GM21447 (cell line): Measurements from ENCODE around the gene ICE1.
"Not testable (repeated sequence)": the region's sequence is repeated elsewhere in the genome, so short reads cannot be mapped to it uniquely, and the experiment has no call there.

ENCODE experiments used
- ATAC-seq: cut with Tn5 transposase; IDR thresholded peaks from one replicate; pipeline ENCODE4 v1.9.1; 2021; ENCODE audit not compliant: unreplicated experiment

ICE1 gene

DNA sequence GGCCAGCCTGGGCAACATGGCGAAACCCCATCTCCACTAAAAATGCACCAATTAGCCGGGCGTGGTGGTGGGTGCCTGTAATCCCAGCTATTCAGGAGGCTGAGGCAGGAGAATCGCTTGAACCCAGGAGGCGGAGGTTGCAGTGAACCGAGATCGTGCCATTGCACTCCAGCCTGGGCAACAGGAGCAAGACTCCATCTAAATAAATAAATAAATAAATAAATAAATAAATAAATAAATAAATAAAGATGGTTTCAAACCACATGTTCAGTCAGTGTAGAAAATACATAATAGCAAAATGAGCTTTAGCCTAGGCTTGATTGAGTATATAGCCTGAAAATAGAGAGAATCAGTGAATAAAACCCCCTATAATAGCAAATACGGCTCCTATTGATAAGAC, 27.4 kb upstream of the ICE1 start:
- ATAC-seq = not testable (repeated sequence)

DNA sequence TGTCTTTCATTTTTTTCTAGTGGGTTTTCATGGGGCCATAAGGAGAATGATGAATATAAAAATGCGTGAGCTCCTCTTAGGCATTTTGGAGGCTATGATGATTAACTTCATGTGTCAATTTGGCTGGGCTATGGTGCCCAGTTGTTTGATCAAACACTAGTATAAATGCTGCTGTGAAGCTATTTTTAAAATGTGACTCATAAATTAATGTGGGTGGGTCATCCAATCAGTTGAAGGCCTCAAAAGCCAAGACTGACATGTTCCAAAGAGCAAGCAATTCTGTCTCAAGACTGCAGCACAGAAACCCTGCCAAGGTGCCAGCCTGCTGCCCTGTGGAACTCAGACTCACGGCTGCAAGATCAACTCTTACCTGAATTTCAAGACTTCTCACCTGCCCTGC, 24.4 kb upstream of the ICE1 start:
- ATAC-seq = no peak

DNA sequence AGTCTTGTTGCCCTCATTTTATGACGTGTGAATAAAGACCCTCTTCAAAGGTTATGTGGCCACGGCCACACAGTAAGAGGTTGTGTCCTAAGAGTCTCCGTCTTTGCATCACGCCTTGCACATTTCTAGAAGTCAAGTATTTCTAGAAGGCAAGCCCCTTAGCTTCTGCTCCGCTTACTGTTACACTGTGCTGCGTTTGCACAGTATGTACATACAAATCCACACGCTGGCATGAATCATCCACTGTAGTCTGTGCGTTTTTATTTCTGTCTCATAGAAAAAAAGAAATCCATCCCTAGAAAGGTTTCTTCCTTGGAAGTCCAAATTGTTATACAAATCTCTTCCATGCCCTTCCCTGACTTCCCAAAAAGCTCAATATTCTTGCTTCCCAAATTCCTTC, 21.4 kb upstream of the ICE1 start:
- ATAC-seq = no peak

DNA sequence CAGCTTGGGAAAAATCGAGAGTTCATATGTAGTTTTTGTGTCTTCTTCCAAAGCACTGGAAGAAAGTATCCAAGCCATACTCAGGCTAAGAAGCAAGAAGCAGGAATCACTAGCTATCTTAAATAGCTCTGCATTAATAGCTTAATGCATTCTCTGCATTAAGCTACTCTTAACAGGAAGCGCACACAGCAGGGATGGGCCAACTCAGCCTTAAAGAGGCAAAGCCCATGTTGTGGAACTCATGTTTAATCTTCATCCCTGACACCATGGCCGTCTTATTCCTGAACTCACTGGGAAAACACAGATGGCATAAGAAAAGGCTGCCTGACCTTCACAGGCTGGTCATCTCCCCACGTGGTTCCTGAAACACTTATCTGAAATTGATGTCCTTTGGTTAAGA, 18.7 kb upstream of the ICE1 start:
- no peak for ATAC-seq

DNA sequence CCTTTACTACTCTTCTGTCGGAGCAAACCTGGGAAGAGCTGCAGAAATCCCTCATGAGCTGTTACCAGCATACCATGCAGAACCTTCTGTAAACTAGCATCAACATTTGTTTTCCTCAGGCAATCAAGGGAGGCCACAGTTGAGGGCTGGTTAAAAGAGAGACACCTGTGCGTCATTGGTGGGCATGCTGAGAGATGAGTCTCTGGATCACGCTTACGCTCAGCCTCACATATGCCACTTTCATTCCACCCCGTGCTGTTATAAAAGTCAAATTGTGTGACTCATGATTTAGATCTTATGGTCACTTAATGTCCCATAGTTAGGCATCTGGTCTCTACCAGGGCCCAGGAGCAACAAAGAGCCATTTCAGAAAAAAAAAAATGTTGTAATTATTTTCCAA, 18.1 kb upstream of the ICE1 start:
- no peak for ATAC-seq

DNA sequence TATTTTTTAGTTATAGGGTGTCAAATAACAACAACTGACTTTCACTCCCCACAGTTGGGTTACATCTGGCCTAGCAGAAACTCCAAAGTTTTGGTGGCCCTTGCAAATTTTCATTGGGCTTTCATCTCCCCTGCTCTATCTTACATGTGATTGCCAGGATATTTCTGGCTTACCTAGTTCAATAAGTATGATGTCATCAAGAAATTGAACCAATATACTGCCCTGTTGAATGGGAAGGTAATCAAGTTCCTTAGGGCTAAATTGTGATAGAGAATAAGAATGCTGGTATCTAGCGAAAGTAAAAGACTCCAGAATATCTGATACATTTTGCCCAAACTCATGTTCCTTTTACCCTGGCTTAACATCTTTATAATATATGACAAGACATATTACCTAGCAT, 17.0 kb upstream of the ICE1 start:
- ATAC-seq = no peak

DNA sequence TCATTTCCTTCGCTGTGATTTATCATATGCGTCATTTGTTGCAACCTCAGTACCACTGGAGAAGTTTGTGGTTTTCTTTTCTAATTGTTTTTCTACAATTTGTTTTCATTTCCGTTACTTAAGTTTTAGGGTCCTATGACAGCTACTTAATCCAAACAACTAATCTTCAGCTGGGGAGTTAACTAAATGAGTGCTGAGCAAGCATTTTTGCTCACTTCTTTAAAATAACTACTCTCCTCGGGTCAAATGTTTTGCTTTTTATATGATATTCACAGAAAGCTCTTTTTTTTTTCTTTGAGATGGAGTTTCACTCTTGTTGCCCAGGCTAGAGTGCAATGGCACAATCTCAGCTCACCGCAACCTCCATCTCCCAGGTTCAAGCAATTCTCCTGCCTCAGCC, 14.6 kb upstream of the ICE1 start:
- no peak for ATAC-seq

DNA sequence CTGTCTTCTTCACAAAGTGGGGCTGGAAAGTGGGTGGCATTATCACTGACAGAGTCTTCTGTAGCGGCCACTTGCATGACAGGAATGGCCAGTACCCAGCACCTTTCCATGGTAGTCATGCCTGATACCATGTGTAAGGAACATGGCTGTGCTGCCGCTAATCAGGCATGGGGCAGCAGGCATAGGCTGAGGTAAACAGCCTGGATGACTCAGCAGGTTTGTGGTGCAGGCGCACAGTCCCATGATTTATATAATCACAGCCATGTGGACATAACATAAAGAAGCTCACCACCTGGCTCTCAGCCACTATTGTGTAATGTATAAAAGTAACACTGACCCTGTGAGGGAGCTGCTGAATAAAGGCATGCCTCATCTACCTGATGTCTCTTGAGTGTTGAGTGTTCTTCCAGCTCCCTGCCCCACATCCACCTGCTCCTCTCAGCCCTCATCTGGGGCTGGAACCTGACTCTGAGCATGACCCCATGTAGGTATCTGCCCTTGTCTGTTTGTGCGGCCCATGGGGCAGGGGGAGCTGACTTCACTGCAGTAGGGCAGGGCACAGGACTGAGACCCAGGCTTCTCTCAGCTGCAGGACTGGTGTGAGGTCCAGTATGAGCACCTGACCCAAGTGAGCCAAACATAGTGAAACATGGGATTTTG, 13.2 kb upstream of the ICE1 start:
- no peak for ATAC-seq

DNA sequence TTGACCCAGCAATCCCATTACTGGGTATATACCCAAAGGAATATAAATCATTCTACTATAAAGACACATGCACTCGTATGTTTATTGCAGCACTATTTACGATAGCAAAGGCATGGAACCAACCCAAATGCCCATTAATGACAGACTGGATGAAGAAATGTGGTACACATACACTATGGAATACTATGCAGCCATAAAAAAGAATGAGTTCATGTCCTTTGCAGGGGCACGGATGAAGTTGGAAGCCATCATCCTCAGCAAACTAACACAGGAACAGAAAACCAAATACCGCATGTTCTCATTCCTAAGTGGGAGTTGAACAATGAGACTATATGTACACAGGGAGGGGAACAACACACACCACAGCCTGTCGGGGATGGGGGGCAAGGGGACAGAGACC, 8.6 kb upstream of the ICE1 start:
- not testable (repeated sequence) for ATAC-seq

DNA sequence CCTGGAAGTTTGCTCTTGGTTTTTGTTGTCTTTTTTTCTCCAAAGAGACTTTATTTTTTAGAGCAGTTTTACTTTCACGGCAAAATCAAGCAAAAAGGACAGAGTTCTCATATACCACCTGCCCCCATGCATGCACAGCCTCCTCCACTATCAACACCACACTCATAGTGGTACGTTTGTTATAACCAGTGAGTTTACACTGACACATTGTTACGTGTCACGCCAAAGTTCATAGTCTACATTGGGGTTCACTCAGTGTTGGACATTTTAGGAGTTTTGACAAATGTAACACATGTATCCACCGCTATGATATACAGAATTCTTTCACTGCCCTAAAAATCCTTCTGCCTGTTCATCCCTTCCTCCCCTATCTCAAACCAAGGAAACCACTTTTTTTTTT, 7.5 kb upstream of the ICE1 start:
- ATAC-seq = no peak

DNA sequence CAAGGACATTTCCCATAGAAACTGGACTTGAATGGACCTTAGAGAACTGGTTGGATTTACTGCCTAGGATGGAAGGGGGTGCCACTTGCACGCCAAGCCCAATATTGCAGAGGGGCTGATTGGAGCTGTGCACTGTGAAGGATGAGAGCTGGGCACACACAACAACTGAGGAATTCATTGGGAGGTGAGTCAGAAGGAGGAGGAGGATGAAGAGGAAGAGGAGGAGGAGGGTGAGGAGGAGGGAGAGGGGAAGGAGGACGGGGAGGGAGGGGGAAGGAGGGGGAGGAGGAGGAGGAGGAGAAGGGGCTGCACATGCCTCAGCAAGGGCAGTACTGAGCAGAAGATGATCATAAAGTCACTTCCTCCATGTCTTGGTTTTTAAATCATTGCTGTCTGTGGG, 5.7 kb upstream of the ICE1 start:
- ATAC-seq = no peak

DNA sequence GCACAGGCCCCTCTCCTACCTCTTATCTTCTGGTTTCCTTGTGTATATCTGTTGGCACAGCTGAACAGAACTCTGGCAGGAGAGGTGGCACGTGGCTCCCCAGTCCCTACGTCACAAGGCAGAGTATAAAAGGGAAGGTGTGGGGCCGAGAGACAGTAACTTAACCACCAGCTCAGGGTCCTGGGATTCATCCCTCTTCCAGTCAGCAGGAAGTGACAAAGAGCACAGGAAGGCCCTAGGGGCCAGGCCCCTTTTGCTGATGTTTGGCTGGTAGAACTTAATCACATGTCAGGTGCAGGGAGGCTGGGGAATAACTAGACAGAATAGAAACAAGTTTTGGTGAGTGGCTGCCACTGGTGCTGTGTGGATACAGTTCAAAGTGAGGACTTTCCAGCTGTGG, 4.5 kb upstream of the ICE1 start:
- no peak for ATAC-seq

DNA sequence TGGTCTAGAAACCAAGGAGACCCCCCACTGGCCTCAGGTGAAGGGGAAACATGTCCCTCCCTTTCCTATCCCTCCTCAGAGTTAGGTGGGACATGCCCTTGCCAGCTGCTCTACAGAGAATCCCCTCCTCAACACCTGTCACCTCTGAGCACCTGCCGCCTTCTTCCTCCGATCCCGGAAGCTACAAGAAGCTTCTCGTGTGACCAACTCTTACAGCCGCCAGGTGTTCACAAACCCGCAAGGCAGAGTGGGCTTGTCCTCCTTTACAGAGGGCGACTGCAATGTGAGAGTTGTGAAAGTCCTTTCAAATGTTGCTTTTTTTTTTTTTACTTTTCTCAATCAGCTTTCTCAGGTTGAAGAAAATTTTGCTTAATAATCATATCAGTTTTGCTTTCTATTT, 3.7 kb upstream of the ICE1 start:
- ATAC-seq = no peak

DNA sequence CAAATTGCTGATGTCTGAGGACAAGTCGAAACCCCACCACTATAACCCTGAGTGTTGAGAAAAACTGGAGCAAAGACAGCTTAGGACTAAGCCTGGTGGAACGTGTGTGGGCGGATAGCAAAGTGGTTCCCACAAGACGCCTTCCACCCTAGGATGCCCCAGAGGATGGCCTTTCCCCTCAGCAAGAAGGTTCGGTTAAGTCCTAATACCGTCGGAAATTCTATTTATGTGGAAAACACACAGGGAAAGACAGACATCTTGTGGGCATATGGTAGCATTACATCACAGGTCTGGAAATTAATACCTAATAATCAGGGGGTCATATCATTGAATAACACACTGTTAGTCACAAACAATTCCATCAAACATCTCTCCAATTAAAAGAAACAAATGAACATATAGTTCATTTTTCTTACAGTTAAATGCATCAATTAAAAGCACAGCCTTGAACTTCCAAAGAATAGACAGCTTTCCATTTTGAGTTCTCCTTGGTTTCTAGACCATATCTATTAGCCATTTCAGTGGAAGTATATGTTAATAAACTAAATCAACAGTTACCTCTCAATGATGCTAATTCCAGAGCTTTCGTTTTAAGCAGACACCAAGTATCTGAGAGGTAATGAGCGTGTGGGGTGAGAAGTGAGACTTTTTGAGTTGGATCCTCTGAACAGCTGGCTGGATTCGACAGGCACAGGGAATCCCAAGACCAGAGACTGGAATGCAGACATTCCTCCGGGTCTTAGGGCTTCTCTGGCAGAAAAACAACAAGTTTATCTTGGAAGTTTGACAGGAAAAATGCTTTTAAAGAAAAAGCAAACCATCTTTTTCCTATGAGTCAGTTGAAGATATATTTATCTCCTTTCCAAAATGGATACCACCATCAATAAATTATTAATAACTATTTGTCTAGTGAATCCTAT, 2.9 kb upstream of the ICE1 start:
- no peak for ATAC-seq

DNA sequence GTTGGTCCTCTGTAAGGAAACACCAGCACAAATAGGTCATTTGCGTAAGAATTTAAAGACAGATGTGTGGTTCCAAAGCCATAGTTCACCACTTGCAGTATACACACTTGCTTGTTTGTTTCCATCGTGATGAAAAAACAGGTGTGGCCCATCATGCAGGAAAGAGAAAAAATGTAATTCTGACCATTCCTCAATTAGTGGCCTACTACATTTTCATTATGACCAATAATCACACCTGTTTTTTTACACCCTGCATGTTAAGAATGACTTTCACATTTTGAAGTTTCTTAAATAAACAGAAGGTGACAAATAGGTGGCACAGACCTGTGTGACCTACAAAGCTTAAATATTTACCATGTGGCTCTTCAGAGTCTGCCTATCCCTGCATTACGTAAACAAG, 2.2 kb upstream of the ICE1 start:
- no peak for ATAC-seq

DNA sequence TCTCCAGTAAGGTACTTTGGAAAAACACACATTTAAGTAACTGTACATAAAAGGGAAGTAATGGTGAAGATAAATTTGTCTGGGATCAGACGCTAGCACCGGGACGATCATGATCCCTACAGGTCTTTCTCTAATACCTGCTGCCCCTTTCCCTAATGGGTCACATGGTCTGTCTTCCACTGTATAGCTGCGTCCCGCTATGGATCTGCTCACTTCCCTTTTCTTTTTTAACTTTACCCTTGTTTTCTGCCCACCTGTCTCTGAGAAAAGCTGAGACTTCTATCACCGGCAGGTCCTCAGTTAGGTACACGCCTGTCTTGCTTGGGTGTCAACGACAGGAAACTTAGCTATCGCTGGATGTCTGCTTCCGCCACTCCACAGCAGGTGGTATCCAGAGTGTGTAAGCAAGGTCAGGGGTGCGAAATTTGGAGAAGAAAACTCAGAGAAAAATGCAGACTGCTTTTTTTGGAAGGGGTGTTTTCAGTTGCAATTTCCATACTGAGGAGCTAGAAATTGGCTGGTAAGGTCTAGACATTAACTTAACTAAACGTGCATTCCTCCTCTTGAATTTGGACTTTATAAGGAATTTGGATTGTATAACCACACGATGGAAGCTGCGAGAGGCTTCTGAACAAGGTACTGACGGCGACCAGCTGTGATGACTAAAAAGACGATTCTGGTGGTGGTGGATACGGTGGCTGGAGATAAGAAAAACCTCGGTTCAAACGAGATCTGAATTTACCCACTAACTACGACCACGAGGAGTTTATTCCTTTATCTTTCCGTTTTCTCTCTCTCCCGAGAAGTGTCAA, 1.1 kb upstream of the ICE1 start:
- no peak for ATAC-seq

DNA sequence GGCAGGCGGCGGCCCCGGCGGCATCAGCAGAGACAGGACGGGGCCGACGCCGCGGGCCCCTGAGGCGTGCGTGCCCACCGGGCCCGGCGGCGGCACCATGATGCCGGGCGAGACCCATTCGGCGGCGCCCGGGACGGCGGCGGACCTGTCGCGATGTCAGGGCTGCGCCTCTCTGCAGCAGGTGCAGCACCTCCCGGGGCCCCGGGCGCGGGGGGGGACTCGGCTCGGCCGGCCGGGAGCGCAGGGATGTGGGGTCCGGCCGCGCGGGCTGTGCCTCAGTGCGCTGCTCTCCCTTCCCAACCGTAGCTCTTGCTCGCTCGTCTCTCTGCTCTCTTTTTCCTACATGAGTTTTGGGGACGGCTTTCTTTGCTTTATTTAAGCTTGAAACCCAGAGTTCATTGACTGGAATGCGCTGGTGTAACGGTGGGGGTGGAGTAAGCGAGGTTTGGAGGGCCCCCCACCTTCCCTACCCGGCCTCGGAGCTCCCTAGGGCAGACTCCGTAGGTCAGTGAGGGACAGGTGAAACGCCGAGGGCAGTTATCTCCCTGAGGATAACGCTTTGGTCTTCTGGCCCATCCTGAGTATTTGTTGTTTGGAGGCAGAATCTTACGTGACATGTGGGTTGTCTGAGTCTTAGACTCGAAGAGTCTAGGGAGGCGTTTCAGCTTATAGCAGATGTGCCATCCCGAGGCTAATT, 490 bp downstream of the ICE1 start:
- peak; percentile 7 for ATAC-seq

DNA sequence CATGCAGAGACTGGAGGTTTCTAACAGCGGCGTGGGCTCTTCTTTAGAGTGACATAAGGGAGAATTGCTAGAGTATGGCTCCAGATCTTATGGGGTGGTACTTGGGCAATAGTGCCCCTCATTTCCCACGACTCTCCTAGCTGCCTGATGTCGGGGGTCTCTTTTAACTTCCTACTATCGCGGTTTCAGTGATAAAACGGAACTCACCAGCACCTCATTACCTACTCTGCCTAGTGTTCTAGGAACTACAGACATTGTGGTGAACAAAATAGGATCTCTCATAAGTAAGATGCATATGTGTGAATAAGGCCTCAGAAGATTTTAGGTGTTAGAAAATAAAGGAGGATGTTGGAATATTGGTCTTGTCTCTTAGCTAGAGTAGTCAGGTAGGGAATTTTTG, 1.1 kb downstream of the ICE1 start:
- no peak for ATAC-seq

DNA sequence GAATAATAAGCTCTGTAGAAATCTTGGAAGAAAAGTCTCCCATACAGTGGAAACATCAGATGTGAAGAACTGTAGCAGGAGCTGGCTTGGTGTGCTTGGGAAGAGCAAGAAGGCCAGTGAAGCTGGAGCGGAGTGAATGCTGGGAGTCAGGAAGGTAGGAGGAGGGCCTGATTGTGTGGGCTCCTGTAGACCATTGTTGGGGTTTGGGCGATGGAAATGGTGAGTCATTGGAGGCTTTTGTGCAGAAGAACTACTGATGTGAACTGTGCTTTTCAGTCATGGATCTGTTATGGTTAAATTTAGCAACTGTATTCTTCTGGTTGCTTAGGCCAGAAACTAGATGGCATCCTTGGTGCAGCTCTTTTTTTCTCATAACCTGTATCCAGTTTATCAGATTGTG, 2.3 kb downstream of the ICE1 start:
- ATAC-seq = no peak

DNA sequence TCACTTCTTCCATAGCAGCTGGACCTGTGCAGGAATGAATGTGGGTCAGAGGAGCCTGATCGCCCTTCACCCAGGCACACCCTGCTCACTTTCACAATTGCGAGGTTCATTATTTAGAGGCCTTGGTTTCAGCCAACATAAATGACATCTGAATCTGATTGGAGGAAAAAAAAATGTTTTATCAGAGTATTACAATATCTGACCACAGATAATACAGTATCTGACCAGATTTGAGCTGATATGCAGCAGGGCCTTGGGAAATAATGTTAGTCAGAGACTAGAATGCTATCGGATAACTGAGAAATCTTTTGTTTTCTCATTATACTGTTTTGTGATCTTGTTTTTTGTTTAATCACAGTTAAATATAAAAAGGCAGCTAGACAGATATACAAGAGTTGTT, 7.7 kb downstream of the ICE1 start:
- no peak for ATAC-seq

DNA sequence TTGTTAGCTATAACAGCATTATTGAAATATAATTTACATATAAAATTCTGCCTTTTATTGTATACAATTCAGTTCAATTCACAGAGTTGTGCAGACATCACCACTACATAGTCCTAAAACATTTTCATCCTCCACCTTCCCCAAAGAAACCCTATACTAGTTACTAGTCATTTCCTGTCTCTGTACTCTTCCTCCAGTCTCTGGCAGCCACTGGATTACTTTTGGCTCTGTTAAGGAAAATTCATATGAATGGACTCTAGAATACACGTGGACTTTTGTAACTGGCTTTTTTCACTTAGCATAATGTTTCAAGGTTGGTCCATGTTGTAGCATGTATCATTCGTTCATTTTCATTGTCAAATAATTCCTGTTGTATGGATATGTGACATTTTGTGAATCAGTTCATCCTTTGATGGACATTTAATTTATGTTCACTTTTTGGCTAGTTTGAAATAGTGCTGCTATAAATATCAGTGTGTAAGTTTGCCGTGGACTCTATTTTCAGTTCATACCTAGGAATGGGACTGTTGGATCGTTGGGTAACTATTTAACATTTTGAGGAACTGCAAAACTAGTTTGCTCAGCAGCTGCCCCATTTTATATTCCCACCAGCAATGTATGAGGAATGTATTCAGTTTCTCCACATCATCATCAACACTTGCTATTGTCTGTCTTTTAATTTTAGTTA, 9.7 kb downstream of the ICE1 start:
- no peak for ATAC-seq
